A673 (cell line): Measurements from ENCODE around the gene TNFRSF12A. TPM values are rescaled to one million over a fixed set of nuclear protein-coding genes. Genes with fewer than 3 reads are reported as not detected.
A peak's percentile ranks its signal among the peaks of the same experiment; 100 is the strongest.

Source experiments
- BruUV-seq: library from RNA; stranded (reverse); fragments of 400-500 nt; replicated peaks from 2 replicates; lab custom pipeline; 2021; lab: Mats Ljungman, UMichigan
- CTCF ChIA-PET: fragments of 300-600 bp; sonication (Branson Sonifier 250); formaldehyde crosslinking; loops from one replicate; lab custom pipeline; 2022; ENCODE audit warnings: antibody characterized with exemption; lab: Charles Lee
- POLR2A ChIA-PET: fragments of 300-600 bp; sonication (Branson Sonifier 250); formaldehyde crosslinking; loops from one replicate; lab custom pipeline; 2022; ENCODE audit warnings: antibody characterized with exemption; ENCODE audit not compliant: low non-redundant PET; lab: Charles Lee
- DNase-seq: peaks from one replicate; pipeline ENCODE4 v3.0.0-alpha.2; 2015; ENCODE audit warnings: low spot score
- H3K27ac ChIP-seq: fragments of 200-600 bp; sonication (generic); 2 replicates; pipeline ENCODE4 v1.5.1; 2016; ENCODE audit warnings: mixed run types, low read depth, mild to moderate bottlenecking, mixed read lengths, antibody characterized with exemption, low read length; ENCODE audit not compliant: poor library complexity, severe bottlenecking
- H3K27me3 ChIP-seq: fragments of 200-600 bp; sonication (generic); replicated peaks from 2 replicates; pipeline ENCODE4 v1.6.1; 2017; ENCODE audit warnings: mixed run types, low read depth, mild to moderate bottlenecking, mixed read lengths, antibody characterized with exemption, low read length; ENCODE audit not compliant: insufficient read depth, poor library complexity
- H3K36me3 ChIP-seq: fragments of 200-600 bp; sonication (generic); 2 replicates; pipeline ENCODE4 v1.6.1; 2016; ENCODE audit warnings: mixed run types, mild to moderate bottlenecking, mixed read lengths, antibody characterized with exemption, low read length; ENCODE audit not compliant: insufficient read depth, poor library complexity, severe bottlenecking
- H3K4me1 ChIP-seq: fragments of 200-600 bp; sonication (generic); 2 replicates; pipeline ENCODE4 v1.6.1; 2017; ENCODE audit warnings: mixed run types, mild to moderate bottlenecking, mixed read lengths, antibody characterized with exemption, low read length; ENCODE audit not compliant: insufficient read depth, poor library complexity, severe bottlenecking
- H3K4me3 ChIP-seq: fragments of 200-600 bp; sonication (generic); 2 replicates; pipeline ENCODE4 v1.5.1; 2016; ENCODE audit warnings: low read depth, mixed run types, mild to moderate bottlenecking, mixed read lengths, low read length; ENCODE audit not compliant: poor library complexity, severe bottlenecking
- H3K9me3 ChIP-seq: fragments of 200-600 bp; sonication (generic); 2 replicates; pipeline ENCODE4 v1.6.1; 2016; ENCODE audit warnings: mixed run types, low read depth, mild to moderate bottlenecking, mixed read lengths, antibody characterized with exemption, low read length; ENCODE audit not compliant: poor library complexity, severe bottlenecking
- EZH2 ChIP-seq: fragments of 200-600 bp; sonication (generic); IDR thresholded peaks from 2 replicates; pipeline ENCODE4 v1.6.1; 2017; ENCODE audit warnings: borderline replicate concordance, low read depth, mild to moderate bottlenecking, mixed read lengths, antibody characterized with exemption, low read length; ENCODE audit not compliant: poor library complexity, severe bottlenecking
- intact Hi-C: fragments of 100-400 bp; cut with micrococcal nuclease; formaldehyde crosslinking; loops from one replicate; pipeline ENCODE4 v1.10.0; 2022; ENCODE audit not compliant: unreplicated experiment
- total RNA-seq: library from RNA; stranded (reverse); gene quantifications from 2 replicates; pipeline ENCODE4 v1.2.3, GENCODE V29; 2021
- TF ChIP-seq, protein P1 (sequence below): fragments of 300-800, 200-600 bp; sonication (generic); conservative IDR thresholded peaks from 2 replicates; pipeline ENCODE4 v1.5.1; 2017; ENCODE audit warnings: low read depth, mild to moderate bottlenecking, antibody characterized with exemption, low read length, moderate library complexity, mixed read lengths

TNFRSF12A gene
- total RNA-seq, 1 experiment from 2014 or later = 39.5 TPM

DNA sequence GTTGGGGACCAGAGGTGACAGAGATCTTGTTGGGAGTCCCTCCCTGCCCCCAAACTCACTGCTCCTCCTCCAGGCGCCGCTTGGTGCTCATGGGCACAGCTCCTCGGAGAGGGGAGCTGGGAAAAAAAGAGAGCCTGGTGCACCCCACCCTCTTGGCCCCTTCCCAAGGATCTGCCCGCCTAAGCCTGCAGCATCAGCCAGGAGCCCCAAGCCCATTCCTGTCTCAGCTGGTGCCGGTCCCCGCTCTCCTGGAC, 3.2 kb downstream of the TNFRSF12A start:
- BruUV-seq = no TSS peak
- CTCF ChIA-PET = interaction anchor here (1.1 to 2.9 kb wide), 2 partner anchors 8 to 19 kb away, joined by 3 to 9 read pairs; no protein-coding TSS in a partner anchor
- DNase-seq = peak; percentile 81
- intact Hi-C loops = no loop called here
- POLR2A ChIA-PET = no interaction called here
- Histone ChIP-seq H3K36me3 (peaks cover 3% of the 10 kb centered on the region), H3K27me3 (no peaks in the 10 kb centered on the region), H3K27ac (peak overlapping the region; percentile 97), H3K4me1 (peaks cover 26% of the 10 kb centered on the region), H3K4me3 (peak overlapping the region; percentile 71), H3K9me3 (no peaks in the 10 kb centered on the region)
- TF ChIP-seq, protein P1, sequence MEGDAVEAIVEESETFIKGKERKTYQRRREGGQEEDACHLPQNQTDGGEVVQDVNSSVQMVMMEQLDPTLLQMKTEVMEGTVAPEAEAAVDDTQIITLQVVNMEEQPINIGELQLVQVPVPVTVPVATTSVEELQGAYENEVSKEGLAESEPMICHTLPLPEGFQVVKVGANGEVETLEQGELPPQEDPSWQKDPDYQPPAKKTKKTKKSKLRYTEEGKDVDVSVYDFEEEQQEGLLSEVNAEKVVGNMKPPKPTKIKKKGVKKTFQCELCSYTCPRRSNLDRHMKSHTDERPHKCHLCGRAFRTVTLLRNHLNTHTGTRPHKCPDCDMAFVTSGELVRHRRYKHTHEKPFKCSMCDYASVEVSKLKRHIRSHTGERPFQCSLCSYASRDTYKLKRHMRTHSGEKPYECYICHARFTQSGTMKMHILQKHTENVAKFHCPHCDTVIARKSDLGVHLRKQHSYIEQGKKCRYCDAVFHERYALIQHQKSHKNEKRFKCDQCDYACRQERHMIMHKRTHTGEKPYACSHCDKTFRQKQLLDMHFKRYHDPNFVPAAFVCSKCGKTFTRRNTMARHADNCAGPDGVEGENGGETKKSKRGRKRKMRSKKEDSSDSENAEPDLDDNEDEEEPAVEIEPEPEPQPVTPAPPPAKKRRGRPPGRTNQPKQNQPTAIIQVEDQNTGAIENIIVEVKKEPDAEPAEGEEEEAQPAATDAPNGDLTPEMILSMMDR = no peak
- no peak for TF ChIP-seq EZH2

DNA sequence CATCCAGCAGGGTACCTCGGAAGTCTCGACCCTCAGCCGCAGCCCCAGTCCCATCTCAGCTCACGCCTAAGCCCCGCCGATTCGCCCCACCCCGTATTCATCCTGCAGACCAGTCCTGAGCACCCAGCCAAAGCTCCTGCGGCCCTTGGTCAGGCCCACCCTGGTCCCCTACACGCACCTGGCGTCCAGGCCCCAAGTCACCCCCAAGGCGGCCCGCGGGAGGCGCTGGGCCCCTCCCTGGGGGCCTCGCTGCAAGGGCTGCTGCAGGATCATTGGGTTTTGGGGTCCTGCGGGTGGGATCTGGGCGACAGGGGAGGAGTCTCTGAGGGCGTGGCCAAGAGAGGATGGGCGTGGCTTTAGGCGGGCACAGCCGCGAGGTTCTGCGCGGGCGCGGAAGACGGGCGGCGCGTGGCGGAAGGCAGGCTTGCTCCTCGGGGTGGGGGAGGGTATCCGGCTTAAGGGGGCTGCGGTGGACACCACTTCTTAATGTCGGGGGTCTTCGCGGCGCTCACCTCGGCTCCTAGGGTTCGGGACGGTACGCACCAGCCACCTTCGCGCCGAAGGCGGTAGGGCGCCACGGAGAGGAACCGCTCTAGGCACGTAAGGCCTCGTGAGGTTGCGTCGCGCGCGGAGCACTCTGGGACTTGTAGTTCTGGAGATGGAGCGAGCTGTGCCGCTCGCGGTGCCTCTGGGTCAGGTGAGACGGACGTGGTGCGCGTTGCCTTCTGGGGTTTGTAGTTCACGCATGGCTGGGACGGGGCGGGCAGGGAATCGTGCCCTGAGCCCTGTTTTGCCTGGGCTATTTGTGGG, 3.7 kb downstream of the TNFRSF12A start, which contains the start of the genes HCFC1R1 and THOC6:
TSS of gene HCFC1R1 (minus strand) at position 274 of the 810 bp plus-strand sequence. CDS start at position 273, 1 bp downstream.
TSS of gene THOC6 (plus strand) at position 367 of the 810 bp plus-strand sequence. CDS start at position 659, 292 bp downstream.
- TSS peak; percentile 85 for BruUV-seq
- Histone ChIP-seq H3K4me3 (peak within 1 kb of the TSS; percentile 71), H3K36me3 (peaks cover 3% of the 10 kb centered on the region), H3K4me1 (peaks cover 26% of the 10 kb centered on the region), H3K27ac (peak within 1 kb of the TSS; percentile 97), H3K9me3 (no peaks in the 10 kb centered on the region), H3K27me3 (peaks cover 2% of the 10 kb centered on the region)
- CTCF ChIA-PET = interaction anchor here (0.5 to 2.9 kb wide), 3 partner anchors 8 to 35 kb away, joined by 3 to 9 read pairs (median 6); no protein-coding TSS in a partner anchor
- TF ChIP-seq, protein P1 = no peak
- no peak for TF ChIP-seq EZH2
- intact Hi-C loops = no loop called here
- DNase-seq = peak; percentile 99
- POLR2A ChIA-PET = no interaction called here

DNA sequence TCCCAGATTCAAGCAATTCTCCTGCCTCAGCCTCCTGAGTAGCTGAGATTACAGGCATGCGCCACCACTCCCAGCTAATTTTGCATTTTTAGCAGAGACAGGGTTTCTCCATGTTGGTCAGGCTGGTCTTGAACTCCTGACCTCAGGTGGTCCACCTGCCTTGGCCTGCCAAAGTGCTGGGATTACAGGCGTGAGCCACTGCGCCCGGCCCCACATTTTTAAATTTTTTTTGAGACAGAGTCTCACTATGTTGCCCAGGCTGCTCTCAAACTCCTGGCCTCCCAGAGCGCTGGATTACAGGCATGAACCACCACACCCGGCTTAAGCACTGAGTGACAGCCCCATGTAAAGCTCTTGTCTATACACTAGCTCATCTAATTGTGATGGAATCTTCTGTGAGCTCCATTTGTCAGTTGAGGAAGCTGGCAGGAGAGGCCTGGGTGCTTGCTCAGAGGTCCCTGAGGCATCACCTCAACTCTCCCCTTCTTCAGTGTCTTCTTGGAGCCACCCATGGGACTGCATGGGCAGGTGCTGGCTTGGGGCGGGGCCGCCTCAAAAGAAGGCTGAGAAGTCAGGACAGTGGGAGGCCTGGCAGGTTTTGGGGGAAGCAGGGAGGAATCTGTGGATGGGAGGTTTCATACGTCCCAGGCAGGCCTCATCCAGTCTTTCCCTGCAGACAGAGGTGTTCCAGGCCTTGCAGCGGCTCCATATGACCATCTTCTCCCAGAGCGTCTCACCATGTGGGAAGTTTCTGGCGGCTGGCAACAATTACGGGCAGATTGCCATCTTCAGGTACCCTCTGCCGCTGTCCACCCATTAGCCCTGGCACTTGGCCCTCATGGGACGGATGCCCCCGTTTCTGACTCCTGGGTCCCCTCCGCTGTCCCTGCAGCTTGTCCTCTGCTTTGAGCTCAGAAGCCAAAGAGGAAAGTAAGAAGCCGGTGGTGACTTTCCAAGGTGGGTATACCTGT, 5.1 kb downstream of the TNFRSF12A start:
- peaks cover 34% of the 10 kb centered on the region for H3K4me1 ChIP-seq
- no peak overlapping the region for H3K4me3 ChIP-seq
- no TSS peak for BruUV-seq
- no peaks in the 10 kb centered on the region for H3K9me3 ChIP-seq
- DNase-seq = no peak
- POLR2A ChIA-PET = no interaction called here
- no peak overlapping the region for H3K27ac ChIP-seq
- CTCF ChIA-PET = interaction anchor here (0.6 kb wide), 1 partner anchor 34 kb away, joined by 5 read pairs; no protein-coding TSS in a partner anchor
- intact Hi-C loops = no loop called here
- TF ChIP-seq, protein P1 = no peak
- no peak for TF ChIP-seq EZH2
- H3K36me3 ChIP-seq = peaks cover 3% of the 10 kb centered on the region
- H3K27me3 ChIP-seq = peaks cover 16% of the 10 kb centered on the region
